GM21723 (cell line): Measurements from ENCODE around the gene SLC25A13.

ENCODE experiments used
- ATAC-seq: cut with Tn5 transposase; IDR thresholded peaks from one replicate; pipeline ENCODE4 v1.9.1; 2021; ENCODE audit warnings: mild to moderate bottlenecking, moderate library complexity; ENCODE audit not compliant: unreplicated experiment

SLC25A13 gene

DNA sequence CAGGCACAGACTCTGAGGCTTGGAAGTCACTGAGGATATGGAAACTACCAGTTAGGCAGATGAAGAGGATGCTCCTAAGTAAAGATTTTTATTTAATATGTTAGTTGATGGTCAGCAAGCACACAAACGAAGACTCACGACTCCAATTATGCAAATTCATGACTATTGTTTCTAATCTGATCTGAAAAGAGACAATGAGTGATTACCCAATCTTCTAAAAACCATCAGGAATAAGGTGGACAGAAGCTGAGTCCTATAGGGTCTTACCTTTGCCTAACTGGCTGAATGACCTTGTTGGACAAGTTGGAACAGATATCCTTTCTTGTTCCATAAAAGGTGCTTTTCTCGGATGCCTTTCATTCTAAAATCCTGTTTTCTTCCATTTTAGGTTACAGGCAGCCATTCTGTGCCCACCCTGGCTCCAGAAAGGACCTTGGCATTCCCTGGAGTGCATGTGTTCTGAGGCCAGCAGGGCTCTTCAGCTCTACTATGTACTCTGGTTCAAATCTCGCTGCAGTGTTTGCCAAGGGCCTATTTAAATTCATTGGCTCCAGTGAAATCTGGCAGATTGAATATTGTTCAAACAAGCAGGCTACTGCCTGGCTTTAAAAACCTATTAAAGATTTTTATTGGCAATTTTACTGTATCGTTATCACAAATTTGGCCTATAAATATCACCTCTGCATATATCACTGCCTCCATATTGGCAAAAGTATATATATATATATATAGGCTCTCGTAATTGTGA is 77.5 kb downstream of the SLC25A13 start:
- ATAC-seq = no peak

DNA sequence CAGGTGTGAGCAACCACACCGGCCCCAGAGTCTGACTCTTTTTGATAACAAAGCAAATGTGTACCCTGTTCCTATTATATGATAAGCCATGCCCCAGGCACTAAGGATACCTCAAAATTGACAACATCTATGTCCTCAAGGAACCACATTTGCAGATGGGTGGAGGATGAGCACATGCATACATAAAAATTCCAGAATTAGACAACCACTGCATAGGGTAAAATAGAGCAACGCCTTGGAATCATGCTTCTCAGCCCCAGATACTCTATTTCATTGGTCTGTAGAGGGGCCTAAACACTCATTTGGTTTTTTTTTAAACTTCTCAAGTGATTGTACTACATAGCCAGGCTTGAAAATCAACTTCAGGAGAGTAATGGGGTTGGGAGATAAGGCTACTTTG is 78.7 kb downstream of the SLC25A13 start:
- no peak for ATAC-seq

DNA sequence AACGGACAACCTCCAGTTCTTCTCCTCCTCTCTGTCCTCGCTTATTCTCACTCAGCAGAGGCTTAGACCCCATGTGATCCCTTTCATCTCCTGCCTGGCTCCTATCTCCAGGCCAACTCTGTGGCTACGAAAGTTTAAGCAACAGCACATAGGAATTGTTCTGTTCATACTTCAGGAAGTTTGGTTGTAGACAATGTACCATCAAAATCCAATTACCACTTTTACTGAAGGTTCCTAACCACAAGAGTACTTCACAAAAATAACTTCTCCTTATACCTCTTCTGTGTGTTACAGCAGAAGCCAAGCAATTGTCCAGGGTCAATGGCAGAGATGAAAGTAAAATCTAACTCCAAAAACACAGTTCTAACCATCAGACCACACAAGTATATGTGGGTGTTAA is 80.0 kb downstream of the SLC25A13 start:
- no peak for ATAC-seq

DNA sequence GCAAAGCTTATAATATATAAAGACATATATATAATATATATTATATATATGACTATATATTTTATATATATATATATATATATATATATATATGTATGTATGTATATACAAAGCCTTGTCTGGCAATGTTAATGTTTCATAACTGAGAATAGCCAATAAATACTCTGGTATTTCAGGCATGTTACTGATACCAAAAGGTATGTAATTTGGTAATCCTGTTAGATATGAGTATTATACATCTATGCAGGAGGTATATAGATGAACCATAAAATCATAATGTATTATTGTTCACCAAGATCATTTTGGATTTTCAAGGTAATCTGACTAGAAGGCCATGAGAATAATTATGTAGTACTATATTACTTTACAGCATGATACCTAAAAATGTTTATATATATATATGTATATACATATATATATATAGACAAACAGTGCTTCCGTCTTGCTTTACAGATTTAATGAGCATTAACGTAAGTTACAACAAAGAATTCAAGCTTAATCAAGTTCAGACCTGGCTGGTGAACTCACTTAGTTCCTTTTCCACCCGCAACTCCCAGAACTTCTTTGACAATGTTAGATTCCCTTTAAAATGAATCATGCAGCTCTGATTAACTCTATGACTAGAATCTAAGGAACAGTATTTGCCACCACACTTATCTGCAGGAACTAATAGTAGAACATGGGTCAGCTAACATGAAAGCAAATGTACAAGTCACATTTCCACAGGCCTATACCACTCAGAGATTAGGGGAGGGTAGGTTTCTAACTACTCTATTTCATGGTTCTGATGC is 82.7 kb downstream of the SLC25A13 start:
- ATAC-seq = no peak

DNA sequence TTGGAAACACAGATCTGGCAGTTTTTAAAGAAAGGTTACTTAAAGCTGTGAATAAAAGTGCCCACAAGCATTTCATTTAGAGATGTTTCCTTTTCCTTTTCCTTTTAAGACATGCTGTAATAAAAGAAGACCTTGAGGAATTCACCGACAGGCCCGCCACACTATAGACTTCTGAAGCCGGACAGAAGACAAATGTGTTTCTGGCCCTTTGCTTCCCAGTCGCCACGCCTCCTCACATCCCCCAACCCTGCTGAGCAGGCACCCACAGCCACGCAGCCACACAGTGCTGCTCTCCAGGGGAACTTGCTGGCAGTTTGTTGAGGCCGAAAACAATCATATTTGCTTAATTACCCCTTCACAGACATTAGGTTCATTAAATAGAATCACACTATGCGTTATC is 83.4 kb downstream of the SLC25A13 start:
- ATAC-seq = no peak

DNA sequence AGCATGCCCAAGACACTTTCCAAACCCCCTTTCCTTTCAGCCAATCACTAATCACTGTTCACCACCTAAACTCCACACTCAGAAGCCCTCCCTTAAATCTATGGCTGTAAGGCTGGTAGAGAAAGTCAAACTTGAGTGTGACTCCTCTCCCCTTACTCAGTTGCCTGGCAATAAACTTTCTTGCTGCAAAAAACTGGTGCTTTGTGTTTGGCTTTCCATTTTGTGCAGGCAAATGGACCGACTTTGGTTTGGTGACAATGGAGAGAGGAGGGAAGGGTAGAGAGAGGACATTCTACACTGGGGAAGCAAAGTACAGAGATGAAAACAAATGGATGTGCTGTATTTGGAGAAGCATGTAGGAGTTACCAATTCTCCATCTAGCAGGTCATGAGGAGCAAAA is 84.9 kb downstream of the SLC25A13 start:
- no peak for ATAC-seq

DNA sequence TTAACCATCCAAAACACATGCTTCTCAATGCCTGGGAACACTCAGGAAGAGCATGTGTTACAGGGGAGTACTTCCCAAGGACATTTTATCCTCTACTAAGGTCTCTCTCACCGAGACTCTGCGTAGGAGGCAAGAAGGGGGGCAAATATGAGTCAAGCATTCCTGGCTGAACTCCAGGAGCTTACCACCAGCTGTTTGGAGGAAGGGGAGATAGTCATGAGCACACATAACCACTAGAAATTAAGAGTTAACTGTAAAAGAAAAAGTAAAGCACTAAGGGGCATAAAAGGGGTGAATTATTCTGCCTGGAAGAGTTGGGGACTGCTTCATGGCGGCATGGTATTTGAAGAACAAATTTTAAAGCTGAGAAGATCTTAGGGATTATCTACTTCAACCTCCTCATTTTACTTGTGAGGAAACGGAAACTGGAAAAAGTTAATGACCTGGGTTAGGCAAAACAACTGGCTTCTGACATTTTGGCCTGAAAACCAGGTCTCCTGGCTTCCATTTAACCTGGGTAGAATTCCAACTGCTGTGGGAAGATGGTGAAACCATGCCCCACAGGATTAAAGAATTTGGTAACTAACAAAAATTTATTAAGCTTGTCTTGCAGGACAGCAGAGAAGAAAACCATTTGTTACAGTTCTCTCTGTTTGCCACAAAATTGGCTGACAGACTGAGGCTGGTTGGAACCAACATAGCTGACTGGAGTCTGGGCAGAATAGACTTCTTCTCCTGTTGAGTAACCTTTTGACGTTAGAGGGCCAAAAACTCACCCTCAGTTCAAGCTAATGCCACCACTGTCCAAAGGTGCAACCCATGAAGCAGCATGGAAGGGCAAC is 85.5 kb downstream of the SLC25A13 start:
- no peak for ATAC-seq

DNA sequence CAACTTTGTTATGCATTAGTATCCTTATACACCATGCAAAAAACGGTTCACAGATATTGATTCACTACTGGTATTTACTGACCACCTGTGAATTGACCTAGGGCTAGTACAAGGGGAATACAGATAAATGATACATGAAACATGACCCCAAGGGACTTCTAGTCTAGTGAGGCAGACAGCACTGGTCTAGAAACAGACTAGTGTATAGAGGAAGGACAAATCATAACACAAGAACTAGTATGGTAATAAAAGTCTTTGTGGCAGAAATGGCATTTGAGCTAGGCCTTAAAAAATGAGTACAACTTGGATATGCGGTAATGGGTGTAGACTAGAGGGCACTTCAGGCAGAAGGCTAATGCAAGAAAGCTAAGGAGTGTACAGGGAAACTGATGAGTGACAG is 86.6 kb downstream of the SLC25A13 start:
- ATAC-seq = no peak

DNA sequence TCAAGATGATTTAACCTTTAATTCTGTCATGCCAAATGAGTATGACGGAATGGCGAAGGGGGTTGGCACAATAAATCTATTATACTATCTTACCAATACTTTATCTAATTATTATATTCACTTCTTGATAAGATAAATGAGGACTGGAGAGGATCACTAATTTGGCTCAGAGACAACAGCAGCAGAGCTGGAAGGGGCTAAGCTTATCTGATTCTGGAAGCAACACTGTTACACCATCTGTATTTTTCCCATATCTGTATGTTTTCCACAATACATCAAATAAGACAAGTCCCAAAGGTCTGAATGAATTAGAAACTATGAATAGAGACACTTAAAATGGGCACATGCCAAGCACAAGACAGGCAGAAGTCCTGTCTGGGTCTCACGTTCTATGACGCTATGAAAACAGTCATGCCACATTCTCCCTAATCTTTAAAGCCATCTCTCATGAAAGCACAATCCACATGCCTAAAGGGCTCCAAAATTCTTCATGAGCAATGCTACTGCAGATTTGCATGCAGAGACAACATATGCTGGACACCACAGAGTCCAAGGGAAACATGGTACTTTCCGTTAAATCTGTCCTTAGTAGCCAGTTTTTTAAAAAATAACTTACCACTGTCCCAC is 88.3 kb downstream of the SLC25A13 start:
- no peak for ATAC-seq

DNA sequence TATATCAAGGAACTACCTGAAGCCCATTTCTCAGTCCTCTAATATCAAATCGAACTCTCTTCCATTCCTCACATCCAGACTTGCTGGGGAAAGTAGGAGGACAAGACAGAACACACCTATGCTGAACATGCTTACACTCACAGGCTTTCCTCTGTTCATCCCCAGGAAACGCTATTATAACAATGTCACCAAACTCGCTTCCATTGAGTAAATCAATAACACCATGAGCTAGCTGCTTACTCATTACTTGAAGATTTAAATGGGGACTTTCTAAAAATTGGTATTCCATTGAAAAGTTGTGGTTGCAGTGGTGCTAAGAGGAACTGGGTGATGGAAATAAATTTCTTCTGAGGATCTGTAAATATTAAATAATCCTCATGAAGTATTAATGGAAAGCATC is 88.8 kb downstream of the SLC25A13 start:
- no peak for ATAC-seq

DNA sequence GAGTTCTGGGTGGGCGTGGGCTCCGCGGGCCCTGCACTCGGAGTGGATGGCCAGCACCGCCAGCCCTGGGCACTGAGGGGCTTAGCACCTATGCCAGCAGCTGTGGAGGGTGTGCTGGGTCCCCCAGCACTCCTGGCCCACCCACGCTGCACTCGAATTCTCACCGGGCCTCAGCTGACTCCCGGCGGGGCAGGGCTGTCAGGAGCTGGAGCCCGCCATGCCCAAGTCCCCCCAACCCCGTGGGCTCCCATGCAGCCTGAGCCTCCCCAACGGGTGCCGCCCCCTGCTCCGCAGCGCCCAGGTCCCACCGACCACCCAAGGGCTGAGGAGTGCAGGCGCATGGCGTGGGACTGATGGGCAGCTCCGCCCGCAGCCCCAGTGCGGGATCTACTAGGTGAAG is 93.1 kb downstream of the SLC25A13 start:
- no peak for ATAC-seq

DNA sequence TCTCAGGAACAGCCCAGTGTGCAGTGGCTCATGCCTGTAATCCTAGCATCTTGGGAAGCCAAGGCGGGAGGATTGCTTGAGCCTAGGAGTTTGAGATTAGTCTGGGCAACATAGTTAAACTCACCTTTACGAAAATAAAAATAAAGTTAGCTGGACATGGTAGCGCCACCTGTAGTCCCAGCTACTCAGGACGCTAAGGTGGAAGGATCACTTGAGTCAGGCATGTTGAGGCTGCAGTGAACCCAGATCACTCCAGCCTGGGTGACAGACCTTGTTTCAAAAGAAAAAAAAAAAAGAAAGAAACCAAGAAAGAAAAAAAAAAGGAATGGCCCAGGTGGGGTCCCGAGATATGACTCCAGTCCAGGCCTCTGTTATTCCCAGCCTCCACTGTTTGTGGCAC is 96.6 kb downstream of the SLC25A13 start:
- no peak for ATAC-seq

DNA sequence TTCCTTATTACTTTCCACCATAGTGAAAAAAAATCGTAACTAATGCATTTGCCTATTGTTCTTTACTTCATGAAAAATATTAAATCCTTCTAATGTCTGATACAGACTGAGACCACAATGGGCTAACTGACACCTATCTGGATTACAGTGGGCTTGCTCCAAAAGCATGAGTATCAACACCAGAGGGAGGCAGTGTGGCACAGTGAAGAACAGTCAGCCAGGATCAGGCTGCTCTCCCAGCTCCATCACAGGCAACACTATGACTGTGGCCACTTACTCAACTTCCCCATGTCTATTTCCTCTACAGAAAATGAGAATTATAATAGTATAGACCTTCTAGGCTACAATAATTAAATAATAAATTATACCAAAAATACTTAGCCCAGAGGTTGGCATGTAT is 97.2 kb downstream of the SLC25A13 start:
- ATAC-seq = no peak

DNA sequence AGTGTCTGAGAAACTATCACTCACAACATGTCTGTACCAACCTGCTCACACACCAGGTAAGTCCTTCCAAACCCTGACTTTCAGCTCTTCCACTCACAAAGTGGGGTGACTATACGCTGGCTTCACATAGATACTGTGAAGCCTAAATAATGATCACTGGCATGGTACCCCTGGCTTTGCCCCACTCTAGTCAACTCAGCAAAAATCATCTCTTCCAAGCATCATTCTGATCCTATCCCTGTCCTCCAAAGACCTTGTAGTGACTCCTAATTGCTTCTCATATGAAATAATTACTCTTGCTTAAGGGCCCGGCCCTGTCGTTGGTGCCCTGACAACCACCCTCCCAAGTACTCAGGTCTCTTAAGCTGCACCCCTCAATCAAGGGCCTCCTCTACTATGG is 97.8 kb downstream of the SLC25A13 start:
- ATAC-seq = no peak

DNA sequence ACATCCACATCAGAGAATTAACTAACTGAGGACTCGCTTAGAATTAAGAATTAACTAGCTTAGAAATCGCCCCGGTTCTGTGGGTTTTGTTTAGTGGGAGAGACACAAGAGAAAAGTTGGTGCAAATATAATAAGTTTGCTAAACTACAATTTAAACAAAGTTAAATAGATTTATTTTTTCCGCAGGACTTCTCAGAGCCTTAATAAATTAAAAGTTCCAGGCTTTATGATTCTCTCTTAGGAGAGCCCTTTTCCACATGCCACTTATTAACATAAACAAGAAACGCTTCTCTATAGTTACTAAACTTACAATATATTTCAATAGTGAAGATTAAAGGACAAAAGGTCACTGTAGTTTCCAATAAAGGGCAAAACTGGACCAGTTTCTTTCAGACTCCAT is 100.0 kb downstream of the SLC25A13 start:
- no peak for ATAC-seq

DNA sequence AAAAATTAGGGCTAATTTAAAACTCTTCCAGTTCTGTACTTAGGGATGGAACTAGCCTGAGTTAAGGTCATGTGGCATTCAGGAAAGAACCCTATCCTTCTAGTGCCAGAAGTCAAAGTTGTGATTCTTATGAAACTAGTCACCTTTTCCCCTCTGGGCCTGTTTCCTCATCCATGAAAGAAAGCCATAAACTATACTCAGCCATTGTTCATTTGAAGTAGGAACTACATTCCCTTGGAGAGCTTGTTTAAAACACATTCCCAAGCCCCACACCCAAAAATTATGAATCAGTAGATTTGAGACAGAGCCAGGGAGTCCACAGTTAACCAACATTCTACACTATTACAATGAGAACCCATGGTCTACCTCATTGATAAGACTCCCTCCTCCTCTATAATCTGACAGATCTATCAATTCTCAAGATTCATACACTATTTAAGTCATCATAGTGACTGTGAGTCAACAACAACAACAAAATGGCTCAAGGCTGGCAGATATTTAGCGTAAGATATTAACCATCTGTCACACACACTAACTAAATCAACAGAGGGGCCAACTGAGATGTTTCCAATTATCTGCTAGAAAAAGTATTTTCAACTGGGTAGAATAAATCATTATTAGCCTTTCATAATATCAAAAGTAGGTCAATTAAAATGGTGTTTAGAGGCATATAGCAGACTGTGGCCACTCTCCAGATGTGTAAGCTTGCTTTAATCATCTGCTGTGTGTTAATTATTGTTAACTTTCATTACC is 102.3 kb downstream of the SLC25A13 start:
- no peak for ATAC-seq

DNA sequence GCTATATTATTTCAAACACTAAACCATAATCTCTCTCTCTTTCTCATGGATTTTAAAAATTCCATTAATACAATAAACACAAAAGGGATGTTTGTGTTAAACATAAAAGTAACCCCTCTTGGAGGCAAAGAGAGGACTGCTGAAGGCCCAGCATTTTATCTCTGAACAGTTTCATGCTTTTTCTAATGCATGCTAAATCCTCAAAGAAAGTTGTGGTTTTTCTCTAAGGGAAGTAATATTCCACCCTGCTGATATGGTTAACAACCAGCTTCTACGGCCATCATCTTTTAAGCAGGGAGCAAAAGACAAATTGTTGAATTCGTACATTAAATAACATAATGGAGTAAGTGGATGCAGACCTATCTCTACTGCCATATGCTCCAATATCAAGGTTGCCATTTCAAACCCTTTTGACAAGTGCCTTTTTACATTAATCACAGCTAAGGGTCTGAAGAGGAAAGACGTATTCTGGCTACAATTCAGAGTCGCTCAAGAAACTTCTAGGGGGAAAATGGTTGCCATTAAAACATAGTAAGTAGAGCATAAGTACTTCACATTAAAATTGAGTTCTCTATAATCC is 103.1 kb downstream of the SLC25A13 start:
- no peak for ATAC-seq

DNA sequence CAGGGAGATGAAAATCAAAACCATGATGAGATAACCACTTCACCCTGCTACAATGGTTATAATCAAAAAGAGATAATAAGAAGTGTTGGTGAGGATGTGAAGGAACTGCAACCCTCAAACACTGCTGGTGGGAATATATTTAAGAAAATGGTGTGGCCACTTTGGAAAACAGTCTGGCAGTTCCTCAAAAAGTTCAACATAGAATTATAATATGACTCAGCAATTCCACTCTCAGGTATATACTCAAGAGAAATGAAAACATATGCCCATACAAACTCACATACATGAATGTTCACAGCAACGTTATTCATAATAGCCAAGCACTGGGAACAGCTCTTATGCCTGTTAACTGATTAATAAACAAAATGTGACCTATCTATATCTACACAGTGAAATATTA is 104.8 kb downstream of the SLC25A13 start:
- ATAC-seq = no peak

DNA sequence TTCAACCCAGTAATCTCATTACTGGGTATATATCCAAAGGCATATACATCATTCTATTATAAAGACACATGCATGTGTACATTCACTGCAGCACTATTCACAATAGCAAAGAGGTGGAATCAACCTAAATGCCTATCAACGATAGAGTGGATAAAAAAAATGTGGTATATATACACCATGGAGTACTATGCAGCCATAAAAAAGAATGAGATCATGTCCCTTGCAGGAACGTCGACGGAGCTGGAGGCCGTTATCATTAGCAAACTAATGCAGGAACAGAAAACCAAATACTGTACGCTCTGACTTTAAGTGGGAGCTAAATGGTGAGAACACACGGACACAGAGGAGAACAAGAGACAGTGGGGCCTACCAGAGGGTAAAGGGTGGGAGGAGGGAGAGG is 105.5 kb downstream of the SLC25A13 start:
- ATAC-seq = no peak

DNA sequence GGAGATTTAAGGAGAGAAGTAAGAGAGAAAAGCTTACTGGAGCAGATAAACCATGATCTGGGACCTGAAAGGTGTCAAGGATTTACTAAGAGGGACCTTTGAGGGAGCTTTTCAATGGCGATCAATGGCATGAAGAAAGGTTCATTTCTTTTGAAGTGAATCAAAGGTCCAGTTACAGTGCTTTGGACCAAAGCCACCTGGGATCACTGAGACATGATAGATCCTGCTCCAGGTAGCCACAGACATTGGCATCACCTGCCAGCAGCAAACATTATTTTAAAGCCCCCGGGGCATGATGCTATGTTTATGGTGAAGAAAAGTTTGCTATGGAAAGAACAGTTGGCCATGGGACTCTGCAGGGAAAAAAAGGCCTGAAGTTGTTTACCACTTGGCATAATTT is 109.4 kb downstream of the SLC25A13 start:
- ATAC-seq = no peak
